ENCODE results near the gene EXOC6.
"Not testable (repeated sequence)": the region's sequence is repeated elsewhere in the genome, so short reads cannot be mapped to it uniquely, and the experiment has no call there.

Gene EXOC6

DNA sequence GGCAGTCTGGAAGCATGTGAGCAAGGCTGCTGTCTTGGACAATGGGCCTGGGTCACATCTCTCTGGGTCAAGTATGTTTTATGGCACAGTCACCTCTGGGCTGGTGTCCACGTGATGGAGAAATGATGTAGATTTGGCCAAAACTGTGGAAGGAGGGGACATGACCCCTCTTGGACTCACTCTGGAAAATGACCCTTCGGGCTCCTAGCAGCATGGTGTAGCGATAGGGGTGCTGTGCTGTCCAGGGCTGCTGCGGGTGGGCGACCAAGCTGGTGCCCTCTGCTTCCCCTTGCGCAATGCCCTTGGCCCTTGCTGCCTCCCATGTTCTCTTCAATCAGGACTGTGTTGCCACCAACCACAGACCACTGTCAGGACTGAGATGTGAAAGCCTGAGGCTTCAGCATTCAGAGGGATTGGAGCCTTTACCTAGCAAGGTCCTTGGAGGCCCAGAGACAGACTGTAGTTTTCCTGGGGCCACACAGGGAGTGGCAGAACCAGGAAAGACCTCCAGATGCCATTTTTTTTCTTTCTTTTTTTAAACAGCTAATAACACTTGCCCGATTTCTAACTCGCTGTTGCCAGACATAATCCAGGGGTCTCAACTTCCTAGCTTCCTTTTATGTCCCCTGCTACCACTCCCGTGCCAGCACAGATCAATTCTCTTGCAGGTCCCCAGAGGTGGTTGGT, 231.5 kb downstream of the EXOC6 start:
- no peak for DNase-seq (ENCODE audit: low read depth)

GRCh38 chr10:93080350-93081046, 232.2 kb downstream of the EXOC6 start:
- DNase-seq (ENCODE audit: low read depth) = no peak

GRCh38 chr10:93081318-93081717, 233.0 kb downstream of the EXOC6 start:
- no peak for DNase-seq (ENCODE audit: low read depth)

DNA sequence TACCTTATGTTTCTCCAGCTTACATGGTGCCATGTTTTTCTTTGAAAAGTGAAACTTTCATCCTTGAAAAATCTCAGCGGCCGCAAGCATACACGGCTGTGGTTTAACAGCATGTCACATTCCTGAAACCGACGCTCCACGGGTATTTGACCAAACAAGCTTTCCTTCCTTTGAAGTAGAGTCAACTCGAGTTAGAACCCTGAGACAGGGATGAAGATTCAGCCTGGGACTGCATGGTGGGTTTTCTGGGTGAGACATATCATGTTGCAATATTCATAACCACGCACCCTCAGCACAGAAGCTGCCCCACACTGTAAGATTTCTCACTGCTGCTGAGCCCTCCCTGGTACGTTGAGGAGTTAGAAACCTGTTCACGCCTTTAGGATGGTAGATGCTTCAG, 233.5 kb downstream of the EXOC6 start:
- DNase-seq (ENCODE audit: low read depth) = no peak

- DNase-seq (ENCODE audit: low read depth) = no peak
These were observed 235.6 kb downstream of the EXOC6 start for GRCh38 chr10:93083743-93084539.

- DNase-seq (ENCODE audit: low read depth) = no peak
These were observed 237.0 kb downstream of the EXOC6 start for GRCh38 chr10:93085272-93085859.

GRCh38 chr10:93086289-93086688, 238.0 kb downstream of the EXOC6 start:
- DNase-seq (ENCODE audit: low read depth) = no peak

DNA sequence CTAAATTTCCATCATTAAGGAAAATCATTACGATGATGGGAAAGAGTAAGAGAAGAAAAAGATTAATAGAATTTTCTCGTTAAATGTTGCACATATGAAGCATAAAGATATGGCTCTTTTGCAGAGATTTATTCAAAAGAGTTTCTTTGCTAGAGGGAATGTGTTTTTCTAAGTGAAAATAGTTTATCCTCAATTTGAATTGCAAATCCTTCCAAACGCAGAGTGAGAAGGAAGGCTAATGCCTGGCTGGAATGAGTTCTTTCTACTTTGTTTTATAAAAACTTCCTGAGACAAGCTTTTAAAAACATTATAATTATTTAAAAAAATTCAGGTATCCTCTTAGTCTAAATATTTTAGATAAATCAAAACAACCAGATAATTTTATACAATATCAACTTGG, 239.5 kb downstream of the EXOC6 start:
- no peak for DNase-seq (ENCODE audit: low read depth)

DNA sequence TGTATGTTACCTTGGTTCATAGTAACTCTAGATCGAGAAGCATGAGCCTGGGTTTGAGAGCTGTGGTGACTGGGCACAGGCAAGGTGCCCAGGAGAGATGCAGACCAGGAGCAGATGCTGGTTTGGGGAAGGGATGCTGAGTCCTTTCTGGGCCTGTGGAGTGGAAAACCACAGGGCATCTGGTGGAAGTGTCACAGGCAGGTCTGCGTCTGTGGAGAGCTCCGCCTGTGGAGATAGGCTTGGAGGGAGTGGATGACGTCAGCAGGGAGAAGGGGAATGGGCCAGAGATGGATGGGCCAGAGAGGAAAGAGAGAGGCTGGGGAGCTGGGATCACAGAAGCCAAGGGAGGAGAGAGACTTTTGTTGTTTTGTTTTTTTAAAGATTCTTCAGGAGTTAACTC, 240.1 kb downstream of the EXOC6 start:
- no peak for DNase-seq (ENCODE audit: low read depth)

- no peak for DNase-seq (ENCODE audit: low read depth)
These were observed 242.3 kb downstream of the EXOC6 start for GRCh38 chr10:93090619-93091018.

DNA sequence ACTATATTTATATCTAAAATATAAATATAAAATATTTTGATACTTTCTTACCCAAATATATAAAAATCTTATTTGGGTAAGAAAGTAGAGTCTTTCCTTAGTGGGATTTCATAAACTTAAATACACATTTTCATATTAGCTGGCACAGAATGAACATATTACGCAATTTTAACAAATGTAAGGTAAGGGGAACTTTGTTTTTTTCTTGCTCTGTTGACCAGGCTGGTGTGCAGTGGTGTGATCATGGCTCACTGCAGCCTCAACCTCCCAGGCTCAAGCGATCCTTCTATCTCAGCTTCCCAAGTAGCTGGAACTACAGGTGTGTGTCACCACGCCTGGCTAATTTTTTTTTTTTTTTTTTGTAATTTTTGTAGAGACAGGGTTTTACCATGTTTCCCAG, 243.6 kb downstream of the EXOC6 start:
- DNase-seq (ENCODE audit: low read depth) = no peak

DNA sequence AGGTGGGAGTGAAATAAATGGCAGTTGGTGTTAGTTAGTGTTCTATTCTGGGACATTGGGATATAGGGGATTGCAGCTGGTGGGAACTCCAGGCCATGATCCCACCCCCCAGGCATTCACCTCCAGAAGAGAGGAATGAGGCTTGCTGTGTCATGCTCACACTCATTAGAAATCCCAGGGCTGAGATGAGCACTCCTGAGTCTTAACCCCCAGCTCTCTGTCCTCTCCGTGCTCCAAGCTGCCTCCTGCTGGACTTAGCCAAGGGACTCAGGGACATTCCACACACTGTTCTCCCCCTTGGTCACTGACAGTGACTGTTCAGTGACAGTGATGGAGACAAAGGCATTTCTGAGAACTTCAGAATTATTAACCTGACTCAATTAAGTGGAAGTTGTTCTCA, 246.9 kb downstream of the EXOC6 start:
- DNase-seq (ENCODE audit: low read depth) = no peak

- DNase-seq (ENCODE audit: low read depth) = no peak
These were observed 248.6 kb downstream of the EXOC6 start for GRCh38 chr10:93096901-93097300.

GRCh38 chr10:93097386-93097785, 249.1 kb downstream of the EXOC6 start:
- DNase-seq (ENCODE audit: low read depth) = no peak

GRCh38 chr10:93098816-93099215, 250.5 kb downstream of the EXOC6 start:
- no peak for DNase-seq (ENCODE audit: low read depth)

DNA sequence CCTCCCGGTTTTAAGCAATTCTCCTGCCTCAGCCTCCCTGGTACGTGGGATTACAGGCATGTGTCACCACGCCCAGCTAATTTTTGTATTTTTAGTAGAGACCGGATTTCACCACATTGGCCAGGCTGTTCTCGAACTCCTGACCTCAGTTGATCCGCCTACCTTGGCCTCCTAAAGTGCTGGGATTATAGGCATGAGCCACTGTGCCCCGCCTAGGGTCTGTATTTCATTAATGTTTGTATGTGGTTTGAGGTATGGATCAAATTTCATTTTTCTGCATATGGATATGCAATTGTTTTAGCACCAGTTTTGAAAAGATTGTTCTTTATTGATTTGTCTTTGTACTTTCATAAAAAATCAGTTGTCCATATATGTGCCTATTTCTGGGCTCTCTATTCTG, 251.3 kb downstream of the EXOC6 start:
- no peak for DNase-seq (ENCODE audit: low read depth)

DNA sequence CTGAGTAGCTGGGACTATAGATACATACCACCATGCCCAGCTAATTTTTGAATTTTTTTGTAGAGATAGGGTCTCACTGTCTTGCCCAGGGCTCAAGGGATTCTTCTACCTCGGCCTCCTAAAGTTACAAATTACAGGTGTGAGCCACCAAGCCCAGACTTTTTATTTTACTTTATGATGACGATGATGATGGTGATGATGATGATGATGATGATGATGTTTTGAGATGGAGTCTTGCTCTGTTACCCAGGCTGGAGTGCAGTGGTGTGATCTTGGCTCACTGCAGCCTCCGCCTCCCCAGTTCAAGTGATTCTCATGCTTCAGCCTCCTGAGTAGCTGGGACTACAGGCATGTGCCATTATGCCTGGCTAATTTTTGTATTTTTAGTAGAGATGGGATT, 252.8 kb downstream of the EXOC6 start:
- DNase-seq (ENCODE audit: low read depth) = not testable (repeated sequence)

- DNase-seq (ENCODE audit: low read depth) = no peak
These were observed 255.6 kb downstream of the EXOC6 start for GRCh38 chr10:93103953-93104352.

DNA sequence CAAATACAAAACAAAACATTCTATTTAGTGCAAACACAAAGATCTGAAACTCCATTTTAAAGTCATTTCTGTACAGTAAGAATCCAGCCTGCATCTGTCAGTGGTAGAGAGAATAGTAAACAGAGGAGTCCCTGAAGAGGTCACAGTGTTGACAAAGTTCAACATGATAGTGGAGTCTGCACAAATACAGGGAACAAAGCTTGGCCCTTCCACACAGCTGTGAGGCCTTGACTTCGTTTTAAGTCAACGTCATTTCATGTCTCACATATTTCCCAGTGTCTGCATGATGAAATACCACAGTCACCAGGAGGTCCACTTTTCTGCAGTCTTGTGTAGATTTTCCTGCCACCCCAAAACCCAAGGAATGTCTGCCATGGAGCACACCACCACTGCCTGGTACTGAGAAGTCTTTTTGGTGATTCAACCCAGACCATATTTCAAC, 258.3 kb downstream of the EXOC6 start:
- DNase-seq (ENCODE audit: low read depth) = no peak

Data from stimulated activated CD8-positive, alpha-beta memory T cell treated with anti-CD3 and anti-CD28 coated beads, Interleukin-7, amount 100 ng/mL, for 24 hours (primary cell).